Heart right ventricle (tissue), 16 donors: ENCODE results near the gene C1orf94. TPM values are rescaled to one million over a fixed set of nuclear protein-coding genes. Genes with fewer than 3 reads are reported as not detected.

Experiments used
- ATAC-seq, 8 donors: fragments of 200-7000 bp; cut with Tn5 transposase; one replicate each; pipeline ENCODE4 v1.9.1; 2020; ENCODE audit warnings: mild to moderate bottlenecking in 8 of 8, moderate library complexity in 8 of 8, moderate number of reproducible peaks in 1 of 8
- DNase-seq, 2 donors: peaks; one replicate each; pipeline ENCODE4 v3.0.0-alpha.2; 2020
- H3K27ac ChIP-seq, 10 donors: fragments of 200-600 bp; sonication (generic) in 2 of 10; one replicate each; pipeline versions ENCODE4 v1.5.0 to v1.8.0; 2020 to 2022; ENCODE audit warnings: mild to moderate bottlenecking in 3 of 10
- H3K27me3 ChIP-seq, 7 donors: fragments of 200-600 bp; one replicate each; pipeline ENCODE4 v1.8.0; 2021 to 2022; ENCODE audit warnings: mild to moderate bottlenecking in 2 of 7
- H3K36me3 ChIP-seq, 9 donors: fragments of 200-600 bp; sonication (generic) in 1 of 9; one replicate each; pipeline versions ENCODE4 v1.5.0 to v1.8.0; 2020 to 2022; ENCODE audit warnings: mild to moderate bottlenecking in 2 of 9
- H3K4me1 ChIP-seq, 9 donors: fragments of 200-600 bp; sonication (generic) in 1 of 9; one replicate each; pipeline versions ENCODE4 v1.5.0 to v1.8.0; 2020 to 2022; ENCODE audit warnings: mild to moderate bottlenecking in 4 of 9
- H3K4me3 ChIP-seq, 10 donors: fragments of 200-600 bp; sonication (generic) in 2 of 10; one replicate each; pipeline versions ENCODE4 v1.5.0 to v1.8.0; 2020 to 2022; ENCODE audit warnings: mild to moderate bottlenecking in 7 of 10, moderate library complexity in 2 of 10
- H3K9me3 ChIP-seq, 11 donors: fragments of 200-600 bp in 10 of 11; sonication (generic) in 2 of 11; one replicate each; pipeline versions ENCODE4 v1.5.0 to v1.8.0; 2013 to 2022; ENCODE audit warnings: mild to moderate bottlenecking in 2 of 11, control low read depth in 1 of 11, moderate library complexity in 1 of 11
- WGBS, 2 donors: extraction: QIAGEN DNeasy Blood & Tissue Kit; methylation state at CpG; one replicate each; pipeline ENCODE4 v1.1.7; 2013; ENCODE audit warnings: inconsistent platforms in 1 of 2; 5-methylcytosine and 5-hydroxymethylcytosine counted together
- intact Hi-C, 10 donors: fragments of 100-400 bp; cut with DNase I; formaldehyde crosslinking; loops; one replicate each; pipeline versions ENCODE4 v1.11.1 to v1.14.2; 2022
- long read RNA-seq, 3 donors: library from polyadenylated mRNA; unstranded; transcript quantifications; one replicate each; pipeline ENCODE4 v2.0.0, GENCODE V29; 2020 to 2021
- polyA plus RNA-seq, 2 donors: library from polyadenylated mRNA; stranded (reverse); fragments of 200-250 nt; gene quantifications; one replicate each; pipeline ENCODE4 v1.2.3, GENCODE V29; 2013
- total RNA-seq, 10 donors: library from RNA; stranded (reverse); fragmentation: NEBNext Ultra II Directional in 3 of 10; extraction: Animal tissue kit (Norgen Biotek cat#: 25700) in 3 of 10; gene quantifications; one replicate each; pipeline versions ENCODE4 v1.2.1 to v1.2.4, GENCODE V29; 2021 to 2023
- TF ChIP-seq, protein P1 (sequence below), 9 donors: fragments of 200-600 bp; sonication (generic) in 2 of 9; IDR thresholded peaks; one replicate each; pipeline versions ENCODE4 v1.5.0 to v1.8.0; 2021 to 2022; ENCODE audit warnings: antibody characterized with exemption in 9 of 9, mild to moderate bottlenecking in 5 of 9, moderate library complexity in 1 of 9
- donor health status: Arrhythmogenic right ventricular cardiomyopathy.
- donor health status: ischemic (EF 13 %, LVEDD 7.1; RV severe dilation, severe dysfunction).
- donor health status: healthy with polysubstance abuse.
- donor health status: DM: no; HTN: yes; CAD: no.
- donor health status: DM: no; HTN: no; CAD: no.
- donor health status: ischemic (EF 25% LVEDD 6.9; RV normal size, moderate dysfunction).
- donor health status: ischemic (EF 25% LVEDD 5.7; RV mildly dilated, moderate dysfunction).
- donor health status: healthy.
- donor health status: DM: yes; HTN: yes; CAD: no.
- donor health status: Ischemic cardiomyopathy.
- donor health status: ischemic (EF 35%, LVEDD 5.7; RV mildly dilated, moderate dysfunction).
- donor health status: nonischemic (EF 11% LVEDD 7.7; RV severe dilation, severe dysfunction).
- donor health status: DM: yes; HTN: yes; CAD: no.
- donor health status: PGD.
- donor health status: ischemic (EF 29% LVEDD 5.4; RV normal size, mild dysfunction).
- donor health status: nonischemic (EF 23%, LVEDD 6.1; RV moderate dilation, normal function).

The C1orf94 gene, protein sequence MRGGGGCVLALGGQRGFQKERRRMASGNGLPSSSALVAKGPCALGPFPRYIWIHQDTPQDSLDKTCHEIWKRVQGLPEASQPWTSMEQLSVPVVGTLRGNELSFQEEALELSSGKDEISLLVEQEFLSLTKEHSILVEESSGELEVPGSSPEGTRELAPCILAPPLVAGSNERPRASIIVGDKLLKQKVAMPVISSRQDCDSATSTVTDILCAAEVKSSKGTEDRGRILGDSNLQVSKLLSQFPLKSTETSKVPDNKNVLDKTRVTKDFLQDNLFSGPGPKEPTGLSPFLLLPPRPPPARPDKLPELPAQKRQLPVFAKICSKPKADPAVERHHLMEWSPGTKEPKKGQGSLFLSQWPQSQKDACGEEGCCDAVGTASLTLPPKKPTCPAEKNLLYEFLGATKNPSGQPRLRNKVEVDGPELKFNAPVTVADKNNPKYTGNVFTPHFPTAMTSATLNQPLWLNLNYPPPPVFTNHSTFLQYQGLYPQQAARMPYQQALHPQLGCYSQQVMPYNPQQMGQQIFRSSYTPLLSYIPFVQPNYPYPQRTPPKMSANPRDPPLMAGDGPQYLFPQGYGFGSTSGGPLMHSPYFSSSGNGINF
- total RNA-seq (under 1 TPM in 1 of 10 donors, not detected in 9; 0.11 TPM), polyA plus RNA-seq (under 1 TPM in 1 of 2 donors, not detected in 1; 0.01 TPM)
- long read RNA-seq, donor 1: 0 reads
- long read RNA-seq, donor 2: 0 reads
- long read RNA-seq, donor 3: 0 reads

DNA sequence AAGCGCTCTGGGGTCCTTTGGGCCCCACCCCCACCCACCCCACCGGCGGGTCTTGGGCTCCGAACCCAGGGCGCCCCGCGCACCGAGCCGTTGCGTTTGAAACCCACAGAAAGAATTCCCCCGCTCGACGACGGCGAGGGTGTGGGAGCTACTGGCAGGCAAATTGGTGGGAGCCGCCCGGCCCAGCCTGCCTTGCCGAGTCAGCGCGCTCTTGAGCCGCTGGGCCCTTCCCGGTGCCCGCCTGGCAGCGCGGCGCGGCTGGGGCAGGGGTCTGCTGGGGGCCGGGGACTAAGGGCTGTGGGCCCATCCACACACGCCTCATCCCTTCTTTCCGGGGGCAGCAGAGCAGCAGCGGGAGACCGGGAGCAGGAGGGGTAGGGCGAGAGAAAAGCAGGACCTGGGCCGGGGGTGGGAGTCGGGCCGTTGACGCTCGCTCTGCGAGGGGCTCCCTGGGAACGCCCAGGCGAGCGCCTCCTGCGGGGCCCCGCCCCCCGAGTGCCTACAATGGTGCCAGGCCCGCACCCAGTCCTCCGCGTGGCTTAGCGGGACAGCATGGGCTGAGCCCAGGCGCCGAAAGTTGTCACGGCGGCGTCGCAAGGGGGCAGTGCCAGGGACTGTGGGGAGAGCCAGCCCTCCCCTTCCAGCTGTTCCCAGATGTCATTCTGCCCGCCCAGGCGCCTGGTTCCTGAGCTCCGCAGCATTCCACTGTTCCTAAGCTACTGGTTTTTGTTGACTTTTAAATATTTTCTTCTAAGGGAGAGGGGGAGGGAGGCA, at the start of gene C1orf94:
Gene C1orf94 (plus strand): TSS at position 78 of the 774 bp plus-strand sequence. CDS start 883 bp downstream, outside the sequence.
- DNase-seq (no peak), ATAC-seq (peak in 1 of 8 donors; percentile 39)
- Histone ChIP-seq H3K27ac (no peak within 1 kb of the TSS), H3K4me1 (peaks cover 0 to 4% (median 0%) of the 10 kb centered on the region in 9 donors), H3K4me3 (no peak within 1 kb of the TSS), H3K27me3 (peaks cover 0 to 95% (median 82%) of the 10 kb centered on the region in 7 donors), H3K36me3 (no peaks in the 10 kb centered on the region), H3K9me3 (no peaks in the 10 kb centered on the region)
- intact Hi-C loops: no loop called here
- TF ChIP-seq, protein P1, sequence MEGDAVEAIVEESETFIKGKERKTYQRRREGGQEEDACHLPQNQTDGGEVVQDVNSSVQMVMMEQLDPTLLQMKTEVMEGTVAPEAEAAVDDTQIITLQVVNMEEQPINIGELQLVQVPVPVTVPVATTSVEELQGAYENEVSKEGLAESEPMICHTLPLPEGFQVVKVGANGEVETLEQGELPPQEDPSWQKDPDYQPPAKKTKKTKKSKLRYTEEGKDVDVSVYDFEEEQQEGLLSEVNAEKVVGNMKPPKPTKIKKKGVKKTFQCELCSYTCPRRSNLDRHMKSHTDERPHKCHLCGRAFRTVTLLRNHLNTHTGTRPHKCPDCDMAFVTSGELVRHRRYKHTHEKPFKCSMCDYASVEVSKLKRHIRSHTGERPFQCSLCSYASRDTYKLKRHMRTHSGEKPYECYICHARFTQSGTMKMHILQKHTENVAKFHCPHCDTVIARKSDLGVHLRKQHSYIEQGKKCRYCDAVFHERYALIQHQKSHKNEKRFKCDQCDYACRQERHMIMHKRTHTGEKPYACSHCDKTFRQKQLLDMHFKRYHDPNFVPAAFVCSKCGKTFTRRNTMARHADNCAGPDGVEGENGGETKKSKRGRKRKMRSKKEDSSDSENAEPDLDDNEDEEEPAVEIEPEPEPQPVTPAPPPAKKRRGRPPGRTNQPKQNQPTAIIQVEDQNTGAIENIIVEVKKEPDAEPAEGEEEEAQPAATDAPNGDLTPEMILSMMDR (IDR thresholded peaks at IDR 0.05): no peak
- WGBS, 2 donors: 2 to 4% methylated on average over 58 of the region's 58 CpGs

DNA sequence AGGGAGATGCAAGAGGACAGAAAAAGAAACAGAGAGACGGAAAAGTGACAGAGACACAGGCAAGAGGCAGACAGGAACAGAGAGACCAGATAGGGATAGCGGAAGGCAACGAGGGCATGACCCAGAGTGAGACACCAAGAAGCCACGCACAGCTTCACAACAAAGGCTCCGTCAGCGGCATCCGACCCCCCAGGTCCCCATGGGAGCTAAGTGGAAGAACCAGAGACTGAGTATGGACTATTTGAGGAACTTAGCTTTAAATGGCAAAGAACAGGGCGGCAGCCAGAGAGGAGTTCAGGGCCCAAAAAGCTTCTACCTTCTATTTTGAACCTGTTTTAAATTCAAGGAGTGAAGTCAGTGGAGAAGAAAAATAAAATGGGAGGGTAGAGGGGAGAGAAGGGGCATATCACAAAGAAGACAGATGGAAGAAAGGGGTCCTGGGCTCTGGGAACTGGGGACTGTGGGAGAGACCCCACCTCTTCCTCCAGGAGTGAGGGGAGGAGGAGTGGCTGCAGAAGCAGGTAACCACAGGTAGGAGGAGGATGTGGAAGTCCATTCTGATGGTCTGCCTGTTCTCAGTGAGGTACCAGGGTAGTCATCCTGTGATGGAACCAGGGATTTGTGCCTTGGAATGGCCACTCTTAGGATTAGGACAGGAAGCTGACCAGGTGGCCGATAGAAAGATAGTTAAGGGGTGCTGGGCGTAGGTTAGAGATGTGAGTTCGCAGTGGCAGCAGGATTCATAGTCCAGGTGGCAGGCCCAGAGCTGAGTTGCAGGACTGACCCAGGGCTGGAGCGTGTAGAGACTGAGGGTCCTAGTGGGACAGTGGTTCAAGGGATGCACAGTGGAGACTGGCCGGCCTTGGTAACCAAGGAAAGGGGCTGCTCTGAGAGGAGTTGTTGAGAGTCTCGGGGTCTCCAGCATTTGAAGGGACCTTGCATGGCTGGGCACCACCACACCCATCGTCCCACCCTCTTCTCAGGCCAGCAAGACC, 49.4 kb upstream of the C1orf94 start:
- Histone ChIP-seq H3K27ac (no peak overlapping the region), H3K4me1 (no peaks in the 10 kb centered on the region), H3K36me3 (no peaks in the 10 kb centered on the region), H3K4me3 (no peak overlapping the region), H3K27me3 (peaks cover 0 to 22% (median 17%) of the 10 kb centered on the region in 7 donors), H3K9me3 (no peaks in the 10 kb centered on the region)
- no peak for DNase-seq
- ATAC-seq: no peak
- TF ChIP-seq, protein P1 (IDR thresholded peaks at IDR 0.05): no peak
- 67 to 71% methylated on average over 15 of the region's 15 CpGs for WGBS, 2 donors
- intact Hi-C loops: no loop called here

DNA sequence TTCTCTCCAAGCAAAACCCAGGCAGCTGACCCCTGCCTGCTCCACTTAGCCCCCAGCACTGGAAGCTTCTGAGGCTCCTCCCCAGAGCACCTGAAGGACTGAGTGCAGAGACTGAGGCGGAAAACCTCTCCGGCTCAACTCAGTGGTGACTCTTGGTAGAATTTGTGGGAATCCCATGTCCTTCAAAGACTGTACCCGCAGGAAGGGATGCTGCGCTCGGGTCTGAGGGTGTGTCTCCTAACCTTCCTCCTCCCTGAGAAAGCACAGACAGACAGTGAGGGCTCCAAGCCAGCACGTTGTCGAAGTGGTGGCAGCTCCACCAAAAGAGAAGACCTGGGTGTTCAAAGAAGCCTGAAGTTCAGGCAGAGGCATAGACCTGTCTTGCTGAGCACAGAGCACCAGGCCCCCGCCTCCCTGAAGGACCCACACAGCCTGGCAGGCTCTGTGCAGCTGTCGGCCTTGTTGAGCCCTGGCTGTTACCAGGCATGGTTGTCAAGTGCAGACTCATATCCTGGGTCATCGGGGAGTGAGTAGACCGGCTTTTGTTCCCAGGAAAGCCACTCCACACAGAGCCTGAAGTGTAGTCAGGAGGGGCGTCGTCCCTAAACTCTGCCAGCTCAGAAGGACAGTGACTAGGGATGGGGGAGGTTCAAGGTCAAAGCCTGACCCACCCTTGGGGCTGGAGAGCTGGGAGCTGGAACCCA, 48.4 kb upstream of the C1orf94 start:
- Histone ChIP-seq H3K9me3 (no peaks in the 10 kb centered on the region), H3K36me3 (no peaks in the 10 kb centered on the region), H3K27me3 (peaks cover 0 to 21% (median 17%) of the 10 kb centered on the region in 7 donors), H3K4me3 (no peak overlapping the region), H3K27ac (no peak overlapping the region), H3K4me1 (no peaks in the 10 kb centered on the region)
- ATAC-seq: no peak
- DNase-seq: no peak
- 86 to 89% methylated on average over 13 of the region's 13 CpGs for WGBS, 2 donors
- TF ChIP-seq, protein P1 (IDR thresholded peaks at IDR 0.05): no peak
- intact Hi-C loops: no loop called here
